Endodermal cell (in vitro differentiated cells): Measurements from ENCODE around the gene OR1M1. TPM values are rescaled to one million over a fixed set of nuclear protein-coding genes. Genes with fewer than 3 reads are reported as not detected.

Source experiments
- DNase-seq: peaks from one replicate; pipeline ENCODE4 v3.0.0-alpha.2; 2017
- H3K27ac ChIP-seq: 2 replicates; pipeline ENCODE4 v1.5.1; 2013; ENCODE audit warnings: mild to moderate bottlenecking, low read depth, low read length, moderate library complexity
- H3K27me3 ChIP-seq: 2 replicates; pipeline ENCODE4 v1.6.1; 2013; ENCODE audit warnings: mild to moderate bottlenecking, low read length, moderate library complexity; ENCODE audit not compliant: insufficient read depth, control insufficient read depth, poor library complexity, severe bottlenecking
- H3K36me3 ChIP-seq: 2 replicates; pipeline ENCODE4 v1.7.0; 2013; ENCODE audit warnings: mild to moderate bottlenecking, low read length, moderate library complexity; ENCODE audit not compliant: control insufficient read depth, insufficient read depth
- H3K4me1 ChIP-seq: one replicate; pipeline ENCODE4 v1.7.0; 2013; ENCODE audit warnings: low read length; ENCODE audit not compliant: control insufficient read depth, insufficient read depth
- H3K4me3 ChIP-seq: 2 replicates; pipeline ENCODE4 v1.5.1; 2013; ENCODE audit warnings: mild to moderate bottlenecking, low read length, moderate library complexity
- H3K9ac ChIP-seq: 2 replicates; pipeline ENCODE4 v1.6.1; 2013; ENCODE audit warnings: mild to moderate bottlenecking, low read length, moderate library complexity; ENCODE audit not compliant: poor library complexity, severe bottlenecking; ENCODE audit errors: extremely low read depth
- H3K9me3 ChIP-seq: 2 replicates; pipeline ENCODE4 v1.6.1; 2013; ENCODE audit warnings: mild to moderate bottlenecking, low read length, moderate library complexity; ENCODE audit not compliant: control insufficient read depth
- H3K27ac Mint-ChIP-seq: 2 replicates; pipeline ENCODE4 v1.8.0; 2020; ENCODE audit warnings: mixed read lengths
- H3K27me3 Mint-ChIP-seq: 2 replicates; pipeline ENCODE4 v1.8.0; 2021; ENCODE audit warnings: mild to moderate bottlenecking, mixed read lengths; ENCODE audit not compliant: insufficient read depth
- H3K36me3 Mint-ChIP-seq: 2 replicates; pipeline ENCODE4 v1.8.0; 2020; ENCODE audit warnings: low read depth, mixed read lengths
- H3K4me1 Mint-ChIP-seq: 2 replicates; pipeline ENCODE4 v1.8.0; 2020; ENCODE audit warnings: mixed read lengths
- H3K4me3 Mint-ChIP-seq: 2 replicates; pipeline ENCODE4 v1.8.0; 2020; ENCODE audit warnings: mild to moderate bottlenecking, moderate library complexity, mixed read lengths
- H3K9me3 Mint-ChIP-seq: 2 replicates; pipeline ENCODE4 v1.8.0; 2020; ENCODE audit warnings: mild to moderate bottlenecking, mixed read lengths
- WGBS, 2 experiments: methylation state at CpG; one replicate each; pipeline versions ENCODE4 v1.1.5 to v1.1.7; 2013; ENCODE audit warnings: missing lambda C conversion rate in 2 of 2, mixed read lengths in 1 of 2; ENCODE audit not compliant: insufficient coverage in 1 of 2, insufficient read length in 1 of 2; 5-methylcytosine and 5-hydroxymethylcytosine counted together
- total RNA-seq, 2 donors: library from RNA; stranded (reverse); fragmentation: NEBNext Ultra II Directional in 1 of 2; extraction: Animal tissue kit (Norgen Biotek cat#: 25700) in 1 of 2; gene quantifications; 2 replicates in 1 of 2; 3 replicates in 1 of 2; pipeline ENCODE4 v1.2.1, GENCODE V29; 2021
- TF ChIP-seq, protein P1 (sequence below): fragments of 200-600 bp; sonication (generic); conservative IDR thresholded peaks from 2 replicates; pipeline ENCODE4 v1.5.0; 2021; ENCODE audit warnings: antibody characterized with exemption, mild to moderate bottlenecking

Gene OR1M1
- total RNA-seq, 2 donors from 2014 or later = not detected

DNA sequence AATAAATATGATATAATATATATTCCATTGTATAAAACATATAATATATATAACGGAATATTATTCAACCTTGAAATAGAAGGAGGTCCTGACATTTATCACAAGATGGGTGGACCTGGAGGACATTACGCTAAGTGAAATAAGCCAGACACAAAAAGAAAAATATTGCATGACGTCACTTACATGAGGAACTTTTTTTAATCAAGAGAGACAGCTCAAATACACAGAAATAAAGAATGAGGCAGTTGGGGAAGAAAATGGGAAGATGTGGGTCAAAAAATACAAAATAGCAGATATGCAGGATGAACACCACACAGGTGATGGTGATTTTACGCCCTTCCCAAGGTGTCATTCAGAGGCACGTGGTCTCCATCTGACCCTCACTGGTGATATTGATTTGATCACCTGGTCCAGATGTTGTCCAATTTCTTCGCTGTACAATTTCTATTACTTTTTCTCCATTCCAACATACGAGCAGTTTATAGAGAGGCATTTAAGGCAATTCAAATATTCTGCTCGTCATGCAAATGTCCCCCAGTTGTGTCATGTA, 52.8 kb downstream of the OR1M1 start:
- WGBS, 2 experiments = 47 to 61% methylated on average over 5 to 7 of the region's 8 CpGs
- Histone ChIP-seq H3K36me3 (peaks cover 28% of the 10 kb centered on the region), H3K4me3 (peak overlapping the region; percentile 100), H3K27me3 (no peaks in the 10 kb centered on the region), H3K4me1 (no peaks in the 10 kb centered on the region), H3K9ac (peak overlapping the region; percentile 96), H3K27ac (no peak overlapping the region), H3K9me3 (peaks cover 26% of the 10 kb centered on the region)
- peaks cover 3% of the 10 kb centered on the region for H3K4me1 Mint-ChIP-seq
- TF ChIP-seq, protein P1, sequence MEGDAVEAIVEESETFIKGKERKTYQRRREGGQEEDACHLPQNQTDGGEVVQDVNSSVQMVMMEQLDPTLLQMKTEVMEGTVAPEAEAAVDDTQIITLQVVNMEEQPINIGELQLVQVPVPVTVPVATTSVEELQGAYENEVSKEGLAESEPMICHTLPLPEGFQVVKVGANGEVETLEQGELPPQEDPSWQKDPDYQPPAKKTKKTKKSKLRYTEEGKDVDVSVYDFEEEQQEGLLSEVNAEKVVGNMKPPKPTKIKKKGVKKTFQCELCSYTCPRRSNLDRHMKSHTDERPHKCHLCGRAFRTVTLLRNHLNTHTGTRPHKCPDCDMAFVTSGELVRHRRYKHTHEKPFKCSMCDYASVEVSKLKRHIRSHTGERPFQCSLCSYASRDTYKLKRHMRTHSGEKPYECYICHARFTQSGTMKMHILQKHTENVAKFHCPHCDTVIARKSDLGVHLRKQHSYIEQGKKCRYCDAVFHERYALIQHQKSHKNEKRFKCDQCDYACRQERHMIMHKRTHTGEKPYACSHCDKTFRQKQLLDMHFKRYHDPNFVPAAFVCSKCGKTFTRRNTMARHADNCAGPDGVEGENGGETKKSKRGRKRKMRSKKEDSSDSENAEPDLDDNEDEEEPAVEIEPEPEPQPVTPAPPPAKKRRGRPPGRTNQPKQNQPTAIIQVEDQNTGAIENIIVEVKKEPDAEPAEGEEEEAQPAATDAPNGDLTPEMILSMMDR = no peak
- H3K27ac Mint-ChIP-seq = peak overlapping the region; percentile 75
- no peak for DNase-seq
- H3K36me3 Mint-ChIP-seq = peaks cover 29% of the 10 kb centered on the region
- H3K4me3 Mint-ChIP-seq = peak overlapping the region; percentile 99
- H3K27me3 Mint-ChIP-seq = peaks cover 2% of the 10 kb centered on the region
- peaks cover 18% of the 10 kb centered on the region for H3K9me3 Mint-ChIP-seq

DNA sequence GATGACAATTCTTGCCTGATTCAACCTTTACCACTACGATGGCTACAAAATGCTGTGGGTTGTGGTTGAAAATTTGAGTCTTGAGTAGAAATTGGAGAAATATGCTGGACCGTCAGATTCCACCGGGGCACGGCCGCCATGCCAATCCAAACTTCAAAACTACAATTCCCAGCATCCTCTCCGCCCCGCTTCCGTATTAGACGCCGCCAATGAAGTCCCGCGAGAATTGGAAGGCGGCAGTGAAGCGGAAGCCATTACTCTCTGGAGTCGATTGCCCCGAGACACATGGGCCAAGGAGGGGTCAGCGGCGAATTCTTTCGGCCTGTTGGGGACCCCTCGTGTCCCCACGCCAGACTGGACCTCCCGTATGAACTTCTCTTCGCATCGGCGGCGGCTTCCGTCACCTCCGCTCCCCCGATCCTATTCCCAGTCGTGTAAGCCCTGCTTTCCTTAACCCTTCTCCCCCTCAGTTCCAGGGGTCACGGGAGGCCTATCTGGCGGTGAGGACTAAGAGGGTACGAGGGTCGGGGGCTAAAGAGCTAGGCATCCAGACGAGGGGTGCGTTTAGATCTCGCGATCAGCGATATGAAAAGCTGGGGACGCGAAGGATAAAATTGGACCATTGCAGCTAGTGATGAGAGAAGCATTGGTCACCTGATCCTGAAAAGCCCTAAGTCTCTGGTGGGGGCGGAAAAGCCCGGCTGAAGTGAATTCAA, 53.5 kb downstream of the OR1M1 start, which contains the start of gene ZNF317:
TSS of gene ZNF317 (plus strand) at position 239 of the 716 bp plus-strand sequence. CDS start 15,620 bp downstream, outside the sequence.
- Histone ChIP-seq H3K27ac (peak within 1 kb of the TSS; percentile 26), H3K9ac (peak within 1 kb of the TSS; percentile 96), H3K9me3 (peaks cover 32% of the 10 kb centered on the region), H3K4me3 (peak within 1 kb of the TSS; percentile 100), H3K36me3 (peaks cover 34% of the 10 kb centered on the region), H3K27me3 (no peaks in the 10 kb centered on the region), H3K4me1 (no peaks in the 10 kb centered on the region)
- Mint-ChIP-seq H3K4me1 (peaks cover 3% of the 10 kb centered on the region), H3K27me3 (peaks cover 2% of the 10 kb centered on the region), H3K9me3 (peaks cover 24% of the 10 kb centered on the region), H3K4me3 (peak within 1 kb of the TSS; percentile 99), H3K36me3 (peaks cover 35% of the 10 kb centered on the region), H3K27ac (peak within 1 kb of the TSS; percentile 98)
- 0% methylated on average over 23 to 43 of the region's 43 CpGs for WGBS, 2 experiments
- TF ChIP-seq, protein P1 = no peak
- peak; percentile 95 for DNase-seq

GRCh38 chr19:9144920-9145319, 58.1 kb downstream of the OR1M1 start:
- Histone ChIP-seq H3K9ac (no peak overlapping the region), H3K36me3 (peaks cover 67% of the 10 kb centered on the region), H3K4me1 (no peaks in the 10 kb centered on the region), H3K4me3 (peak overlapping the region; percentile 60), H3K27ac (no peak overlapping the region), H3K9me3 (peaks cover 73% of the 10 kb centered on the region), H3K27me3 (no peaks in the 10 kb centered on the region)
- Mint-ChIP-seq H3K9me3 (peaks cover 66% of the 10 kb centered on the region), H3K27ac (no peak overlapping the region), H3K4me3 (no peak overlapping the region), H3K36me3 (peaks cover 77% of the 10 kb centered on the region), H3K27me3 (no peaks in the 10 kb centered on the region), H3K4me1 (peaks cover 3% of the 10 kb centered on the region)
- WGBS, 2 experiments = 97 to 100% methylated on average over 4 to 5 of the region's 5 CpGs
- TF ChIP-seq, protein P1 = no peak
- DNase-seq = no peak

Other genes with a start within 250 kb of the OR1M1 start
- under 1 TPM; 0.13 to 0.40 TPM for gene MUC16, start 76.7 kb upstream of the OR1M1 start, total RNA-seq
- not detected for gene OR7G2, start 20.4 kb downstream of the OR1M1 start, total RNA-seq
- gene OR7G1, start 28.7 kb downstream of the OR1M1 start, total RNA-seq = not detected
- not detected for gene OR7G3, start 39.9 kb downstream of the OR1M1 start, total RNA-seq
- gene ZNF317, start 53.3 kb downstream of the OR1M1 start, total RNA-seq = 10 to 100 TPM; 36.7 to 40.1 TPM
- gene OR7D2, start 91.9 kb downstream of the OR1M1 start, total RNA-seq = under 1 TPM; 0.31 to 0.40 TPM
- not detected for gene OR7D4, start 132.5 kb downstream of the OR1M1 start, total RNA-seq
- not detected for gene OR7E24, start 163.9 kb downstream of the OR1M1 start, total RNA-seq
- 1 to 10 TPM; 6.4 to 8.2 TPM for gene ZNF699, start 222.8 kb downstream of the OR1M1 start, total RNA-seq
- gene ZNF559, start 237.1 kb downstream of the OR1M1 start, total RNA-seq = 10 to 100 TPM; 18.1 to 27.0 TPM